DMS153 treated with DMSO at 0.1 percent for 48 hours (cell line): ENCODE measurements around the gene MEGF11.

Experiments
- DNase-seq: peaks from one replicate; lab custom pipeline; 2025; ENCODE audit not compliant: unreplicated experiment; lab: John Stamatoyannopoulos, UW

Gene MEGF11

GRCh38 chr15:65925338-65925737 is 328.2 kb downstream of the MEGF11 start:
- no peak for DNase-seq

GRCh38 chr15:65924004-65924403 is 329.5 kb downstream of the MEGF11 start:
- DNase-seq = no peak

GRCh38 chr15:65923264-65923663 is 330.3 kb downstream of the MEGF11 start:
- DNase-seq = no peak

- DNase-seq = no peak
Observed at GRCh38 chr15:65922621-65923020, 330.9 kb downstream of the MEGF11 start.

- DNase-seq = no peak
Observed at GRCh38 chr15:65921780-65922179, 331.8 kb downstream of the MEGF11 start.

- DNase-seq = no peak
Observed at GRCh38 chr15:65920825-65921309, 332.7 kb downstream of the MEGF11 start.

GRCh38 chr15:65920121-65920520 is 333.4 kb downstream of the MEGF11 start:
- DNase-seq = no peak

GRCh38 chr15:65919353-65919752 is 334.2 kb downstream of the MEGF11 start:
- no peak for DNase-seq

GRCh38 chr15:65918945-65919344 is 334.6 kb downstream of the MEGF11 start:
- DNase-seq = no peak

- no peak for DNase-seq
Observed at GRCh38 chr15:65918357-65918920, 335.1 kb downstream of the MEGF11 start.

- DNase-seq = no peak
Observed at GRCh38 chr15:65917936-65918335, 335.6 kb downstream of the MEGF11 start.

GRCh38 chr15:65917407-65917756 is 336.2 kb downstream of the MEGF11 start:
- no peak for DNase-seq

GRCh38 chr15:65916664-65917406 is 336.7 kb downstream of the MEGF11 start:
- no peak for DNase-seq

GRCh38 chr15:65916041-65916663 is 337.4 kb downstream of the MEGF11 start:
- no peak for DNase-seq

- DNase-seq = no peak
Observed at GRCh38 chr15:65914981-65915925, 338.3 kb downstream of the MEGF11 start.

GRCh38 chr15:65914386-65914785 is 339.2 kb downstream of the MEGF11 start:
- DNase-seq = no peak

GRCh38 chr15:65913631-65914199 is 339.8 kb downstream of the MEGF11 start:
- DNase-seq = no peak

- DNase-seq = no peak
Observed at GRCh38 chr15:65912235-65912634, 341.3 kb downstream of the MEGF11 start.

- DNase-seq = no peak
Observed at GRCh38 chr15:65910341-65910740, 343.2 kb downstream of the MEGF11 start.

GRCh38 chr15:65909831-65910230 is 343.7 kb downstream of the MEGF11 start:
- DNase-seq = no peak

GRCh38 chr15:65908876-65909275 is 344.7 kb downstream of the MEGF11 start:
- no peak for DNase-seq
